GM19452 (cell line): ENCODE measurements around the gene KRTAP2-3.
"Not testable (repeated sequence)": the region's sequence is repeated elsewhere in the genome, so short reads cannot be mapped to it uniquely, and the experiment has no call there.

ENCODE experiments used
- ATAC-seq: cut with Tn5 transposase; IDR thresholded peaks from one replicate; pipeline ENCODE4 v1.9.1; 2021; ENCODE audit not compliant: unreplicated experiment

Gene KRTAP2-3

GRCh38 chr17:41069031-41069430 is 9.1 kb upstream of the KRTAP2-3 start:
- no peak for ATAC-seq

DNA sequence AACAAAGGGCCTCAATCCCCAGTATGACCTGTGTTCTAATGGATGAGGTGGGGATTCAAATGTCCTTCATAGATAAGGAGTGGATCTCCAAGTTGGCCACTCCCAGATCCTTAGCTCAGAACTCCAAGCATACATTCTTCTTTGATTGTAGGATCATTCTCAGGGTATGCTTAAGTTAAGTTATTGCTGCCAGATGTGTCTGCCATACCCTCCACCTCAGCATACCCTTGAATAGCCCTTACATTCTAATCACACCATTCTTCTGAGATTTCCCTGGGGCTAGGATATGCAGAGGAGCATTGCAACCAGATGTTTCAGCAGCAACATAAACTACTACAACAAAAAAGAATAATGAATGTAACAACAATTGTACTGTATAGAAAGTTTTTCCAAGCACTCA is 7.4 kb upstream of the KRTAP2-3 start:
- ATAC-seq, result no peak

- no peak for ATAC-seq
These were observed 6.1 kb upstream of the KRTAP2-3 start, which contains the start of gene KRTAP2-4 for GRCh38 chr17:41065829-41066624. Gene KRTAP2-4, minus strand, starts transcription at chr17:41065879. Its CDS starts 34 bp downstream, at chr17:41065845.

GRCh38 chr17:41065016-41065689 is 5.2 kb upstream of the KRTAP2-3 start:
- not testable (repeated sequence) for ATAC-seq

GRCh38 chr17:41064301-41064700 is 4.4 kb upstream of the KRTAP2-3 start:
- ATAC-seq, result no peak

GRCh38 chr17:41063449-41063848 is 3.5 kb upstream of the KRTAP2-3 start:
- no peak for ATAC-seq

GRCh38 chr17:41061964-41062363 is 2.0 kb upstream of the KRTAP2-3 start:
- ATAC-seq, result no peak

DNA sequence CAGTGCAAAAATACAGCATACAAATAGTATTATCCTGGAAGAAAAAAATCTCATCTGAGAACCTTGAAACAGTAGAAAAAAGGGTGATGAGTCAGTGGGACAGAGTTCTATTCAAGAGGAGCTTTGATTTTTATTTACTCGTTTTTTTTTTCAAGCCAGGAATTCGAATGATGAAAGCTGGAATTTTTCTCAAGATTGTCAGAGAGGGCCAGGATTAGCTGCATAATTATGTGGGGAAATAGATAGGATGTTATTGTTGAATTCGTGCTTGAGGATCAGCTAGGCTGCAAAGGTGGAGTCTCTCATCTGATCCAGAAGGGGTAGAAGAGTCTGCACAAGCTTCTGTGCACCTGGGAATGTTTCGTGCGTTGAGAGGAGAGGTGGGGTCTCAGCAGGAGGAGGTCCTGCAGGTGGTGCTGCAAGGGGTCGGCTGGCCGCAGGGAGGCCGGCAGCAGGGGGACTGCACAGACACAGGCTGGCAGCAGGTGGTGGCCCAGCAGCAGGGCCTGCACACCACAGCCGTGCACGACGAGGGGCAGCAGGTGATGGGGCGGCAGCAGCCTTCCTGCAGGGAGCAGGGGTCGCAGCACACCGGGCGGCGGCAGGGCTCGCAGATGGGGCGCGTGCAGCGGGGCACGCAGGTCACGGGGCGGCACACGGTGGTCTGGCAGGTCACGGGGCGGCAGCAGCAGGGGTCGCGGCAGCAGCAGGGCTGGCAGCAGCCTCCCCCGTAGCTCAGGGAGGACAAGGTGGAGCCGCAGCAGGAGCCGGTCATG is 450 bp downstream of the KRTAP2-3 start:
- not testable (repeated sequence) for ATAC-seq

DNA sequence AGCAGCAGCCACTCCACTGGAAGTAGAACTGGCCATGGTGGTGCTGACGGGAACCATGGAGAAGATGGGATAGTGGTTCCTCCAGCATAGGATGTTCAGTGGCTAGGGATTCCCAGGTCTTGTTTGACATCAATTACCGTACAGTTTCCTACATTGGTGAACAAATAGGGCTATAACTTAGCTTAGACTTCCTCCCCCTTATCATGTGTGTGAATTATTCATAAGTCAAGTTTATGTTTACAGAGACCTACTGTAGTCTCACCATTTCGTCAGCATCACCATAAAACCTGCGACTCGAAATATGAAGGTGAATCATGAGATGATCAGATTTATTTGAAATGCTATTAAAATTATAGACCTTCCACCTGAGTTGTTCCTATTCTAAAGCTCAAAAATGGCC is 1.2 kb downstream of the KRTAP2-3 start:
- no peak for ATAC-seq

DNA sequence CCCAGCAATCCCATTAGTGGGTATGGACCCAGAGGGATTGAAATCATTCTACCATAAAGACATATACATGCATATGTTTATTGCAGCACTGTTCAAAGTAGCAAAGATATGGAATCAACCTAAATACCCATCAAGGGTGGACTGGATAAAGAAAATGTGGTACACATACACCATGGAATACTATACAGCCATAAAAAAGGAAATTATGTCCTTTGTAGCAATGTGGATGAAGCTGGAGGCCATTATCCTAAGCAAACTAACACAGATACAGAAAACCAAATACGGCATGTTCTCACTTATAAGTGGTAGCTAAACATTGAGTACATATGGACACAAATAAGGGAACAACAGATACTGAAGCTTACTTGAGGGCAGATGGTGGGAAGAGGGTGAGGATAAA is 2.4 kb downstream of the KRTAP2-3 start:
- ATAC-seq, result no peak

GRCh38 chr17:41055130-41055529 is 4.8 kb downstream of the KRTAP2-3 start, which contains the start of gene KRTAP2-2:
Gene KRTAP2-2, minus strand, starts transcription at chr17:41055230. Its CDS starts 19 bp downstream, at chr17:41055211.
- ATAC-seq, result not testable (repeated sequence)

DNA sequence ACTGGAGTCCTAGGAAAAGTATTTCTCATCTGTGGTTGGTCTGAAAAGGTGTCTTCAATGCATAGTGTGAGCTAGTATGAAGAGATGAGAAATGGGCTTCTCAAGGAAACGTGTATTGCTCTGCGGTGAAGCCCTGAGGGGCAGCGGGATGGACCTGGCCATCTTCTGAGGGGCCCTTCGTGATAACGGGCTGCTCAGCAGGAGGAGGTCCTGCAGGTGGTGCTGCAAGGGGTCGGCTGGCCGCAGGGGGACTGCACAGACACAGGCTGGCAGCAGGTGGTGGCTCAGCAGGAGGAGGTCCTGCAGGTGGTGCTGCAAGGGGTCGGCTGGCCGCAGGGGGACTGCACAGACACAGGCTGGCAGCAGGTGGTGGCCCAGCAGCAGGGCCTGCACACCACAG is 5.4 kb downstream of the KRTAP2-3 start:
- ATAC-seq, result not testable (repeated sequence)

DNA sequence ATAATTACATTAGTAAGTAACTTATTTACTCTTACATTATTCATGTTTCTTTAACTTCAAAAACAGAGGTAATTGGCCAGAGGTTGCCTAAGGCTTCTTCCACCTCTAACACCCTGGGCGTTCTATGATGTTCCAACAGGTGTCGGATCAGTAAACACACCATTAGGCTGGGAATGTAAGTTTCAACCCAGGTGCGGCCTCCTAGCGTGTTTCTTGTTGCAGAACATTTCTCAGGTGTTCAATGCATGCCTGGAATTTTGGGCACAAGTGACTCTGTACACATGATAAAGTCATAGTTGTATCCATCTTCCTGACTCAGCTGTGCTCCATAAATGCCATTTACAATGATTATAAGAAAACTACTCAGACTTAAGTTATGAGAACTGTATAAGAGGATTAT is 5.9 kb downstream of the KRTAP2-3 start:
- no peak for ATAC-seq

DNA sequence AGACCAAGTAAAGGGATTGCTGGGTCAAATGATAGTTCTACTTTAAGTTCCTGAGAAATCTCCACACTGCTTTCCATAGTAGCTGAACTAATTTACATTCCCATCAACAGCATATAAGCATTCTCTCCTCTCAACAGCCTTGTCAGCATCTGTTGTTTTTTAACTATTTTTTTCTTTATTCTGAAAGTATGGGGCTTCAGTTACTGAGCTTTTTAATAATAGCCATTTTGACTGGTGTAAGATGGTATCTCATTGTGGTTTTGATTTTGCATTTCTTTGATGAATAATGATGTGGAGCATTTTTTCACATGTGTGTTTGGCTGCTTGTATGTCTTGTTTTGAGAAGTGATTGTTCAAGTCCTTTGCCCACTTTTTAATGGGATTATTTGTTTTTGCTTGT is 7.3 kb downstream of the KRTAP2-3 start:
- ATAC-seq, result no peak

DNA sequence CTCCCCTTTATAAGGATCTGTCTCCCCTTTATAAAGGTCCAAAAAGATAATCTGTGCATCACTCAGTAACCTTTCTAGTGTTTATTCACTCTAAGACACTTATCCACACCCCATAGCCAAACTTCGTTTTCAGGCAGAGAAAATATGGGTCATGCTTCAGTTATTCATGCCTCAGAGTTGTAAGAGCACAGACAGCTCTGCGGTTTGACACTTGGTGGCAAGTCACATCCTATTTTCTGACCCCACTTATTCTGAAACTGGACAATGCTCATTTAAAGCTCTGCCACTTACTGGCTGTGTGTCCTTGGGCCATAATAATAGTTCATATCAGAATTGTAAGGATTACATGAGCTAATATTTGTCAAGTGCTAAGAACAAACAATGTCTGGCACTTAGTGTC is 10.8 kb downstream of the KRTAP2-3 start:
- ATAC-seq, result no peak

- ATAC-seq, result no peak
These were observed 11.5 kb downstream of the KRTAP2-3 start for GRCh38 chr17:41048441-41048840.

DNA sequence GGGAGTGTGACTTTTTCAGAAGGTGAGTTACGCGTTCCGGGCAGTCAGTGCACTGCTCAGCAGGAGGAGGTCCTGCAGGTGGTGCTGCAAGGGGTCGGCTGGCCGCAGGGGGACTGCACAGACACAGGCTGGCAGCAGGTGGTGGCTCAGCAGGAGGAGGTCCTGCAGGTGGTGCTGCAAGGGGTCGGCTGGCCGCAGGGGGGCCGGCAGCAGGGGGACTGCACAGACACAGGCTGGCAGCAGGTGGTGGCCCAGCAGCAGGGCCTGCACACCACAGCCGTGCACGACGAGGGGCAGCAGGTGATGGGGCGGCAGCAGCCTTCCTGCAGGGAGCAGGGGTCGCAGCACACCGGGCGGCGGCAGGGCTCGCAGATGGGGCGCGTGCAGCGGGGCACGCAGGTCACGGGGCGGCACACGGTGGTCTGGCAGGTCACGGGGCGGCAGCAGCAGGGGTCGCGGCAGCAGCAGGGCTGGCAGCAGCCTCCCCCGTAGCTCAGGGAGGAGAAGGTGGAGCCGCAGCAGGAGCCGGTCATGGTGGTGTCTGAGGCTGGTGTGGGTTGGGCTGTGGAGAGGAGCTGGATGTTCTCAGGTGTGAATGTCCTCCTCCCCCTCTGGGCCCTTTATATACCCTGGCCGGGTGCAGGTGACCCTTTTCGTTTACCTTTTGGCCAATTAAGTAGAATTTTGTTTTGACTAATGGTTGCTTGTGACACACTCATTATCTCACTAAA is 13.0 kb downstream of the KRTAP2-3 start, which contains the start of gene KRTAP2-1:
TSS of gene KRTAP2-1 (minus strand) at position 582 of the 731 bp plus-strand sequence. CDS start at position 533, 49 bp downstream.
- ATAC-seq, result not testable (repeated sequence)

- no peak for ATAC-seq
These were observed 17.0 kb downstream of the KRTAP2-3 start for GRCh38 chr17:41042953-41043352.

- ATAC-seq, result not testable (repeated sequence)
These were observed 18.9 kb downstream of the KRTAP2-3 start, which contains the start of gene KRTAP1-1 for GRCh38 chr17:41040783-41041571. Gene KRTAP1-1, minus strand, starts transcription at chr17:41041450. Its CDS starts 53 bp downstream, at chr17:41041397.
